ENCODE data around the gene NADSYN1.
"Not testable (repeated sequence)": the region's sequence is repeated elsewhere in the genome, so short reads cannot be mapped to it uniquely, and the experiment has no call there.

Gene NADSYN1

GRCh38 chr11:71530602-71531001 lies 77.6 kb downstream of the NADSYN1 start:
- no peak for DNase-seq

DNA sequence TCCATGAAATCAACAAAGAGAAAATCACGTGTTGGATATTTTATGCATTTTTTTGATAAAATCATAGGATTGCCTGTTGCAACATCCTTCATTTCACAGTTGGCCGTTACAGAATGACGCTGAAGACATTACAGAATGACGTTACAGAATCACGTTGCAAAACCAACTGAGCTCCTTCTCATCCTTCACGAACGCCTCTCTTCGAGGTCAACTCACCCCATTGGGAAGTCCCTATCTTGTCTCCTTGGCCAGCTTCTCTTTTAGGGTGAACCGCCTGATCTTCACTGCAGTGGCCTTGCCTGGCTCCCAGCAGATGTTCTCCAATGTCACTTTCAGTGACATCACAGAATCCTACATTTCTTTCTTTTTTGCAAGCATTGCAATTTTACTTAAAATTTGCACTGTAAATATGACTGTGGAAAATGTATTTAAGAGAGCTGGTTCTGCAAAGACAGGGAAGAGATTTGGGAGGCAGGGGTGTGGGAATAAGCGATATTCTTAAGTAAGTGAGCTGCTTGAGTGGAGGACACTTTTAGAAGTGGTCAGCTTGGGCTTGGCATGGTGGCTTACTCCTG lies 79.1 kb downstream of the NADSYN1 start:
- DNase-seq = no peak

GRCh38 chr11:71534711-71535608 lies 82.0 kb downstream of the NADSYN1 start:
- not testable (repeated sequence) for DNase-seq

- DNase-seq = no peak
Observed at GRCh38 chr11:71535825-71536224, 82.8 kb downstream of the NADSYN1 start.

DNA sequence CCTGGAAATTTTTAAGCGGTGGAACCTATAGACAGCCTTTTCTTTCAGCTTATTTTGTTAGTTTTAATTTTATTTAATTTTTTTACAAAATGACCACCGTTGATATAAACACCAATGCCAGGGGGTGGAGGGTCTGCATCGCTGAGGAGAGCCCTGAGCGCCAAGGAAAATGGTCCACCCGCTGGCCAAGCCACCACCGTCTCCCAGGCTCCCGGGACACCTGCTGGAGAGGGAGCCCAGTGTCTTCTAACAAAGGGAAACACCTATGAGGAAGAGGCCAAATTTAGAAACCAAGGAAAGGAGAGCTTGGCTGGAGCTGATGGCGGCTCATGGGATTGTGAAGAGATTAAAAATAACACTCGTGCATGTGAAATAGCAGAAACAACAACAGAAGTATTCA lies 84.5 kb downstream of the NADSYN1 start:
- no peak for DNase-seq

DNA sequence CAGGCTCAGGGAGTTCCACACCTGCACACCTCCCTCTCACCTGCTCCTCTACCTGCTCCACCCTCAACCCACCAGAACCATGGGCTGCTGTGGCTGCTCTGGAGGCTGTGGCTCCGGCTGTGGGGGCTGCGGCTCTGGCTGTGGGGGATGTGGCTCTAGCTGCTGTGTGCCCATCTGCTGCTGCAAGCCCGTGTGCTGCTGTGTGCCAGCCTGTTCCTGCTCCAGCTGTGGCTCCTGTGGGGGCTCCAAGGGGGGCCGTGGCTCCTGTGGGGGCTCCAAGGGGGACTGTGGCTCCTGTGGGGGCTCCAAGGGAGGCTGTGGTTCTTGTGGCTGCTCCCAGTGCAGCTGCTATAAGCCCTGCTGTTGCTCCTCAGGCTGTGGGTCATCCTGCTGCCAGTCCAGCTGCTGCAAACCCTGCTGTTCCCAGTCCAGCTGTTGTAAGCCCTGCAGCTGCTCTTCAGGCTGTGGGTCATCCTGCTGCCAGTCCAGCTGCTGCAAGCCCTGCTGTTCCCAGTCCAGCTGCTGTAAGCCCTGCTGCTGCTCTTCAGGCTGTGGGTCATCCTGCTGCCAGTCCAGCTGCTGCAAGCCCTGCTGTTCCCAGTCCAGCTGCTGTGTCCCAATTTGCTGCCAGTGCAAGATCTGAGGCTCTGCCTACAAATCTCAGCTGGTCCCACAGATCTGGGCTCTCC lies 85.1 kb downstream of the NADSYN1 start, which contains the start of gene KRTAP5-8:
Gene KRTAP5-8, plus strand, starts transcription at position 49 of the 689 bp plus-strand sequence. Its CDS starts 31 bp downstream, at position 80.
- not testable (repeated sequence) for DNase-seq

- no peak for DNase-seq
Observed at GRCh38 chr11:71538666-71538990, 85.6 kb downstream of the NADSYN1 start.

DNA sequence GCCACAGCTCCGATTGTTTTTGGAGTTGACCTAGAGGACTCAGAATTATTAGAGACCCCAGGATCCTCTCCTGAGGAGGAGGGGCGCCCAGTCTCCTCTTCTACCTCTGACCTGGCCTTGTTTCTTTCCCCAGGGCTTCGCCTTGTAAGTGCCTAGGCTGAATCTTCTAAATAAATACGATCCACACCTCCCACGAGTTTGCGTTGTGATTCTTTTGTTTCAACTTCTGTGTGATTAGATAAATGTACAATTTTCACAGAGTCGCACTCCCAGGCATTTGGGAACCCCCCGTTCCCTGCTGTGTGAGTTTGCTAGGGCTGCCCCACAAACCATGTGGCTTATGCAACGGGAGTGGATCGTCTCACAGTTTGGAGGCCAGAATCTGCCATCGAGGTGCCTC lies 86.0 kb downstream of the NADSYN1 start:
- DNase-seq = no peak

DNA sequence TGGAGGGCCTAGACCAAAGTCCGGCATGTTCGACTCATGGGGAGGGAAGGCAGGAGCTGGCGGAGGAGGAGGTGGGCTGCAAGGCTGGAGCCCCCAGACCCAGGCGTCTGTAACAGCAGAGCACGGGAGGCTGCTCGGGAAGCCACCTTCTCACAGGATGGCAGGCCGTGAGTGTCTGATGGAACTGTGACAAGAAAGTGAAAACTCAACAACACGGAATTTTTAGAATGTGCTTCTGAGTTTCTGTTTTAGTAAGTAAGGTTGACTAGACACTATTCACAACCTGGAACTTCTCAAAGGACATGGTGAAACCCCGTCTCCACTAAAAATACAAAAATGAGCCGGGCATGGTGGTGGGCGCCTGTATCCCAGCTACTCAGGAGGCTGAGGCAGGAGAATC lies 87.0 kb downstream of the NADSYN1 start:
- DNase-seq = not testable (repeated sequence)

- not testable (repeated sequence) for DNase-seq
Observed at GRCh38 chr11:71540521-71541304, 87.7 kb downstream of the NADSYN1 start.

- DNase-seq = no peak
Observed at GRCh38 chr11:71542382-71542781, 89.4 kb downstream of the NADSYN1 start.

DNA sequence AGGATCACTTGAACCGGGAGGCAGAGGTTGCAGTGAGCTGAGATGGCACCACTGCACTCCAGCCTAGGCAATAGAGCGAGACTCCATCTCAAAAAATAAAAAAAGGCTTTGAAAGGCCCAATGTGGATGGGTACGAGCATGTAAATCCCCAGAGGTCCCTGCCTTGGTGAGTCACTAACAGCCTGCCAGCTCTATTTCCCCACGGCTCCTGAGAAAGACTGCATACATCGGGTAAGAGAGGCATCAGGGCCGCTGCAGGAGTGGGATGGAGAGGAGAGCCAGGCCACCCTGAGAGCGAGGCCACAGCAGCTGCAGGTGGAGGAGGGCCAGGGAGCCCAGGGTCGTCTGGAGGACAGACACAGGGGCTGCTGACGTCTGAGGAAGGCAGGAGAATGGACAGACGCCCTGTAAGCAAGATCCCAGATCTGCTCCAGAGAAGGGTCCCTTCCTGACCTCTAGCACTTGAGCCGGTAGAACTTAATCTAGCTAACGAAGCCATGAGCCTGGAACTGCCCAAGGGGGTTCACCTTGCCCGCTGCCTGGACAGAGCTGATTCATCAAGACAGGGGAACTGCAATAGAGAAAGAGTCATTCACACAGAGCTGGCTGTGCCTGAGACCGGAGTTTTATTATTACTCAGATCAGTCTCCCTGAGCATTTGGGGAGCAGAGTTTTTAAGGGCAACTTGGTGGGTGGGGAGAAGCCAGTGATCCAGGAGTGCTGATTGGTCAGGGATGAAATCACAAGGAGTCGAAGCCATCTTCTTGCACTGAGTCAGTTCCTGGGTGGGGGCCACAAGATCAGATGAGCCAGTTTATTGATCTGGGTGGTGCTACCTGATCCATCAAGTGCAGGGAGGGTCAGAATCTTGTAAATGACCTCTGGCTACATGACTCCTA lies 90.1 kb downstream of the NADSYN1 start:
- no peak for DNase-seq

DNA sequence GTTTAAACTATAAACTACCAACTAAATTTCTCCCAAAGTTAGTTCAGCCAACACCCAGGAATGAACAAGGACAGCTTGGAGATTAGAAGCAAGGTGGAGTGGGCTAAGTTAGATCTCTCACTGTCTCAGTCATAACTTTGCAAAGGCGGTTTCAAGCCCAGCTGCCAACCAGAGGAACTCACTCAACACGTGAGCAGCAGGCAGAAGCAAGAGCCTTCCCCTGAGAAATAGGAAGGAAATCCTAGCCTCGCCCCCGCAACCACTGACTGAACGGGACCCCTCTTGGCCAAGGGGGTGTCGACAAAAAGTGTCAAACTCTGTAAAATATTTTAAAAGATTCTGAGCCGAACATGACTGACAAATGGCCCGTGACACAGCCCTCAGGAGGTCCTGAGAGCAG lies 90.9 kb downstream of the NADSYN1 start:
- DNase-seq = no peak

DNA sequence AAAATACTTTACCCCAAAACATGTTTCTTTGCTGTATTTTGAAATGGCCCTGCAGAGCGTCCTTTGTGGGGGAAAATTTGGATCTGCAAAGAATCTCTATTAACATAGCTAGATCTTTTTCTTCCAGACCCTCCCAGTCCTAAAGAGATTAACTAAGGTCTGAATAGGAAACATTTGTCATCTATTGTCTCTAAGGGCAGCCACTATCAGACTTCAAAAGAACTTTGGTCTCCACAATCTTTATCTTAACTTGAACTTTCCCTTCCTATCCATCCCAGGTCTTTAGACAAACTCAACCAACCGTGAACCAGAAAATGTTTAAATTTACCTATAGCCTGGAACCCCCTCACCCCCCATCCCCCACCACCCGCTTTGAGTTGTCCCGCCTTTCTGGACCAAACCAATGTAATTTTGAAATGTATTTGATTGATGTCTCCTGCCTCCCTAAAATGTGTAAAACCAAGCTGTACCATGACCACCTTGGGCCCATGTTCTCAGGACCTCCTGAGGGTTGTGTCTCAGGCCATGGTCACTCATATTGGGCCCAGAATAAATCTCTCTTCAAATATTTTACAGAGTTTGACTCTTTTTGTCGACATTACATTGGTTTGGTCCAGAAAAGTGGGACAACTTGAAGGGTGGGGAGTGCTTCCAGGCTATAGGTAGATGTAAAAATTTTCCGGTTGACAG lies 91.7 kb downstream of the NADSYN1 start:
- no peak for DNase-seq

DNA sequence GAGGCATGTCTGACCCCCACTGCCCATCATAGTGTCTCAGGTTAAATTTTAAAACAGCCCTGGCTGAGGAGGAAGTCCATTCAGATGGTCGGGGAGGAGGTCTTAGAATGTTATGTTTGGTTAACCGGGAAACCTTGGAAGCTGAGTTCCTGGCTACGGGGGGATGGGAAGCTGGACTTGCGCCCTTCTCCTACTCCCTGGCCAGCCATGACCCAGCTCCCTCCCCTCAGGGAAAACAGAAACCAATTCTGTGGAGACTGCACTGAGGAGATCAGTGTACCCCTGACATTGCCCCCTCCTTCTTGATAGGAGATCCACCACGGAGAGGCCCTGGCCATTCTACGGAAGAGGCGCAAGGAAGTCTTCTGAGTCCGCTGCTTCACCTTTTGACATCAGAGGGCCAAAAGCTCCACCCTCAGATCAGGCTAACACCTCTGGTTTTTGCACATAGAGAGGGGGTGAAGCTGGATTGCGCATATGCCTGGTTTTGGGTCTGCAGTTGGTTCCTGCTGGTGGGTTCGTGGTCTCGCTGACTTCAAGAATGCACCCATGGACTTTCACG lies 92.5 kb downstream of the NADSYN1 start:
- no peak for DNase-seq

- no peak for DNase-seq
Observed at GRCh38 chr11:71548120-71548519, 95.1 kb downstream of the NADSYN1 start, which contains the start of gene KRTAP5-9. TSS of gene KRTAP5-9 (plus strand) at chr11:71548420. CDS start at chr11:71548658, 238 bp downstream.

GRCh38 chr11:71548716-71549151 lies 95.7 kb downstream of the NADSYN1 start:
- no peak for DNase-seq

Measured in fibroblast of skin of right quadriceps (primary cell).